Measurements from ENCODE around the gene EPHB1.

The EPHB1 gene

DNA sequence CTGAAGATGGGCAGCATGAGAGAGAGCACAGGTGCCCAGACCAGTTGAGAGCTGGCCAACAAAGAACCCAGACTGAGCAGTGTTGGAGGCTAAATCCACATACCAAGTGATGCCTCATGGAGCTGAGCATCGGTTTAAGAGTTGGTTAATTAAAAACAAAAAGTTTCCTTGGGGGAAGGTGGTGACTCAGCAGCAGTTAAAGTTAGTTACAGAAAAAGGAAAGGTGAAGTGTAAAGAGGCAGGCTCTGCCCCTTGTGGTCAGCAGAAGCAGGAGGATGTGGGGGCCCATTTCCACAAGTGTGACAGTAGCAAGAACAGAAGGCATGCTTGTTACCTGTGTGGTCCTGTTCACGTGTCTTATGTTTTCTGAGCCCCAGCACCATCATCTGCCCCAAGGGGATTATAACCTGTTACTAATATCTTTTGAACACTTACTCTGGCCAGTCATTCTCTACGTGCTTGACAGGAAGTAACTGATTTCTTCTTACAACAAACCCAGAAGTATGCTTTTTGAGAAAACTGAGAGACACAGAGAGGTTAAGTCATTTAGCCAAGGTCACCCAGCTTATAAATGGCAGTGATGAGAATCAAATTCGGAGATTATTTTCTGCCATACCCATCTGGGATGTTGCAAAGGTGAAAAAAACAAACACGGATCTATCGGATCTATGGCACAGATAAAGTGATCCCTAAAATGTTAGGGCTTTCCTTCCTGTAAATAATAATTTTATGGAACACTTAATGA lies 91.0 kb downstream of the EPHB1 start:
- no peak for DNase-seq

DNA sequence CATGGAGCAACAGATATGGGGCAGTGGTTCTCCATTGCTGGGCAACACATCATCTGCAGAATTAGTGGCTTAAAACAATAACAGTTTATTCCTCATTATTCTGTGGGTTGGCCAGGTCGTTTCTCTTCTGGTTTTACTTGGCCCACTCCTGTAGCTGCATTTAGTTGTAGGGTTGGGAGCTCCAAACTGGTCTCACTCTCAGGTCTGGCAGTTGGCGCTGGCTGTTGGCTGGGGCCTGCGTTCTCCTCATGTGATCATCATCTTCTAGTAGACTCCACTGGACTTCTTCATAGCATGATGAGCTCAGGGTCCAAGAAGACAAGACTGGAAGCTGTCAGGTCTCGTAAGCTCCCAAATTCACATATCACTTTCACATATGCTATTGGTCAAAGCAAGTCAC lies 91.9 kb downstream of the EPHB1 start:
- DNase-seq, result no peak

GRCh38 chr3:134887536-134887935 lies 92.5 kb downstream of the EPHB1 start:
- no peak for DNase-seq

GRCh38 chr3:134892326-134892725 lies 97.3 kb downstream of the EPHB1 start:
- no peak for DNase-seq

DNA sequence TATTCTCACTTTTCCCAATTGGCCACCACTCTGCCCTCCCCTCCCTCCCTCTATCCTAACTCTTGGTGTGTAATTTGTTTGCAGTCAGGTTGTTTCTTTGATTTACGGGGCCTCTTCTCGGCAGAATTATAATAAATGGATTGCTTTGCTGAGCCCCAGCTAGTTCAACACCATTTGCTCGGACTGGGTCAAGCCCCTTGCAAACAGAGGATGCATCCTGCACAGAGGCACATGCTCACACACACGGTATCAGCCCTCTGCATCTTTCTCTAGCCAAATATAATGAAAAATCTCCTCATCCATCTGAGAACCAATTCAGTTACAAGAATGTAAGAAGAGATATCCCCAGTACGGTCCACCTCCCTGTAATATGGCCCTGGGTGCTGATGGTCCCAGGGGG lies 97.7 kb downstream of the EPHB1 start:
- no peak for DNase-seq

GRCh38 chr3:134894533-134894932 lies 99.5 kb downstream of the EPHB1 start:
- DNase-seq, result no peak

DNA sequence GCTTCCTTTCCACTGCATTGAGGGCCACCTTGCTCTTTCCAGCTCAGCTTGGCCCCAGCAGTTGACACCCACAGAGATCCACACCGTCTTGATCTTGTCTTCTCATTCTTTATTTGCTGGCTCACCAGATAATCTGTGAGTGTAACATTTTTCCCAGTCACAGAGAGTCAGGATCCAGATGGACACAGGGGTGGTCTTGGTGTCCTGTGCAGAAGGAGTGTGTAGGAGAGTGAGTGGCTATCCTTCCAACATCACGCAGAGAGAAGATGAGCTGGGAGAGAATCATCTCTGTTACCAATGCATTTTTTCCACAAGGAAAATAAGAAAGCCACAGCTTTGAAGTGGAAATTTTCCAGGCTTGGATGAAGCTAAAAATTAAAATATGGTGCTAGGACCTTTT lies 100.1 kb downstream of the EPHB1 start:
- DNase-seq, result no peak

GRCh38 chr3:134896141-134896540 lies 101.1 kb downstream of the EPHB1 start:
- no peak for DNase-seq

DNA sequence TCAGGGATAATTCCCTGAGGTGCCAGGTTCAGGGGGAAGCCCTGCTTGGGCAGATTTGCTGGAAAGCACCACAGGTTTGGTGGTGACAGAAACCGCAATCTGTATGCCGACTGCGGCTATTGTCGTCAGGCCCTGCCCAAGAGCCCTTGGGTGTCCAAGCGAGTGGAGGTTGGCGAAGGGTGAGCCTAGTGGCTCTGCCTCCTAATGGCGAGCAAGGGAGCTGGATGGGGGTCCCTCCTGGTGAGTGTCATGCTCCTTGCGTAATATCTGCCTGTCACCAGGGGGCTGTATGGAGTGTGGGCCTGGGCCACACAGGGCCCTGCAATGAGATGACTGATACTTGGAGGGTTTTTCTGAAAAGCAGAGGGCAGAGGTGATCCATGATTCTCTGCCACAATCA lies 101.6 kb downstream of the EPHB1 start:
- DNase-seq, result no peak

DNA sequence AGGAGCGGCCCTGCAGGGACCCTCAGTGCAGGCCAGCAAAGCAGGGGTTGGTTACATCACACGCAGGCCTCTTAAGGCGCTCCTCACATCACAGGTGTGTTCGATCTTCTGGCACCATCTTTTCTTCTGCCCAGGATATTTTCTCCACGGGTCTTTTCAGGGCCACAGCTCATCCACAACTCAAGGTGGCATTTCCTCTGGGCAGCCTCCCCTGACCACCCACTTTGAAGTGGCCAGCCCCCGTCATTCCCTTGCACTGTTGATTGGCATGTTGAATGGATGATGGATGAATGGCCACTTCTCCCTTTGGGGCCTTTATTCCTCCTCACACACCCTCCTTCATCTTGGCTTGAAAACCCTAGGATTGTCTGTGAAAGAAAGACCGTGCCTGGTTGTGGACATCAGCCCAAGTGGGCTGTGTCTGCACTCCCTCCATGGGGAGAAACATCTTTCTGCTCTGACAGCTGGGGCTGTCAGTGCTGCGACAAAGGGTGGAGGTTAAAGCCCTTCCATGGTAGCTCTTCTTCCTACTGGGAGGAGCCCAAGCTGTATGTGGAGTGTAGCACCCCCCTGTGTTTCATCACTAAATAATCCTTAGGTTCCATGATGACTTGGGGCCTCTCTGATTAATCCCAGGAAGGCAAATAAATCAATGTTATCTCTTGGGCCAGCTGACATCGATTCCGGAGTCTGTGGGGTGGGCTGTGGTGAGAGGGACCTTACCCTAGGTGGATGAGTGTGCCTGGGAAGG lies 102.5 kb downstream of the EPHB1 start:
- DNase-seq, result no peak

DNA sequence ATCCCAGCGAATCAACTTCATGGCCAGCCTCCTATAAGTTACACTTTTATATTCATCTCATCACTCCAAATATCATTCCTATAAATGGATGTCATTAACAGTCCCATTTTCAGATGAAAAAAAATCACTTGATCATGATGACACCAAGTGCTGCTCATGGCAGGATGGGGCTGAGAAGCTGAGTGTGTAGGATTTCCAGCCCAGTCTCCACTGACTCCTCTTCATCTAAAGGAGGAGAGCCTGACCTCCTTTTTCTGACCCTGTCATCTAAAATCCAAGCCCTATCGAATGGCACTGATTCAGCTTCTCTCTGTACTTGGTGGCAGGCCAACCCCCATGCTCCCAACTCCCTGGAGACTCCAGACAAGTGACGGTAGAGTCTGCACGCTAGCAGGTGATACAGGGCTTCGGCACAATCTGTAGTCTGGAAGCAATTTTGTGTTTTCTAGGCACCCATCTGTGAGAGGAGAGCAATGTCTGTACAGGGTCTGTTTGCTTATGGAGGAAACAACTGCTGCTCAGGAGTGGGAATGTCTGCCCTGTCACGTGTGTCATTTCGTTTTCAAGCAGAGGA lies 103.2 kb downstream of the EPHB1 start:
- no peak for DNase-seq

- DNase-seq, result no peak
Observed at GRCh38 chr3:134899786-134900185, 104.7 kb downstream of the EPHB1 start.

DNA sequence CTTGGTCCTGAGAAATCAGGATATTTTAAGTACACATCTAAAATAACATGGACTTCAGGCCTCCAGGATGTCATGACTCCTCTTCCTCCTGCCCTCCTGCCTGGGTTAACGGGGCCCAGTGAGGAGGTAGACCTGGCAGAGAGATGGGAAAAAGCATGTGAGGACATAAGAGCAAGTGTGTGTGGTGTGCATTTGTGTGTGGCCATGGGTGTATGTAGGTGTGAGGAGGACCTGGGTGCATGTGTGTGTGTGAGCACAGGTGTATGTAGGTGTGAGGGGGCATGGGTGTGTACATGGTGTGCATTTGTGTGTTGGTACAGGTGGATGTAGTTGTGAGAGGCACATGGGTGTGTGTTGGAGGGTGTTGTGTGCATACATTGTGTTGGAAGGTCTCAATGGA lies 105.4 kb downstream of the EPHB1 start:
- no peak for DNase-seq

GRCh38 chr3:134901461-134901860 lies 106.4 kb downstream of the EPHB1 start:
- DNase-seq, result no peak

DNA sequence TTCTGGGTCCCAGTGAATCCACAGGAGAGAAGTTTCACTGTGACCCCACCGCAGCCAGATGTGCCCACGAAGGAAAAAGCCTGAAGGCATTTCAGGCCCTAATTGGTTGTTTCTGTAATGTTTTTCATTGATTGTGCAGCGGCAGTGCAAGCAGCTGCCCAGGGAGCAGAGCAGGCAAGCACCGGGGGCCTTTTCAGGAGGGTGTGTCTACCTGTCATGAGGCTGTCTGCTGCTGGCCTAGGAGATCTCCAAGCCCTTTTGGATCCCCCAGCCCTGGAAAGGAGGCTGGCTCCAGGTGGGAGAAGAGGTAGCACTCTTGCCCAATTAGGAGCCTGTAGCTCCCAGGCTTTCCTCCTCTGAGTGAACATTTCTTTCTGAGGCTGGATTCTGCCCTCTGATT lies 108.8 kb downstream of the EPHB1 start:
- no peak for DNase-seq

GRCh38 chr3:134904241-134904771 lies 109.2 kb downstream of the EPHB1 start:
- DNase-seq, result peak; percentile 43 to 58

- DNase-seq, result no peak
Observed at GRCh38 chr3:134904776-134905646, 110.0 kb downstream of the EPHB1 start.

- DNase-seq, result no peak
Observed at GRCh38 chr3:134905647-134905935, 110.5 kb downstream of the EPHB1 start.

- DNase-seq, result no peak
Observed at GRCh38 chr3:134908271-134908670, 113.2 kb downstream of the EPHB1 start.

GRCh38 chr3:134910026-134910425 lies 115.0 kb downstream of the EPHB1 start:
- no peak for DNase-seq

- DNase-seq, result no peak
Observed at GRCh38 chr3:134911586-134912548, 116.8 kb downstream of the EPHB1 start.
